T47D (cell line): ENCODE data around the gene ADAM15.

Experiments used
- DNase-seq, 2 experiments: peaks; one replicate each; pipeline versions ENCODE4 v3.0.0 to v3.0.0-alpha.2; 2011 to 2012; ENCODE audit warnings: low read depth in 1 of 2, low spot score in 1 of 2
- JUND ChIP-seq: IDR thresholded peaks from 2 replicates; pipeline ENCODE4 v1.6.1; 2012; ENCODE audit warnings: low read depth
- in situ Hi-C: cut with HindIII; loops from 2 replicates; pipeline ENCODE4 v1.10.0; 2016; ENCODE audit warnings: low sequenced_read_pairs, low pct_unique_long_range_greater_than_20kb

The ADAM15 gene

DNA sequence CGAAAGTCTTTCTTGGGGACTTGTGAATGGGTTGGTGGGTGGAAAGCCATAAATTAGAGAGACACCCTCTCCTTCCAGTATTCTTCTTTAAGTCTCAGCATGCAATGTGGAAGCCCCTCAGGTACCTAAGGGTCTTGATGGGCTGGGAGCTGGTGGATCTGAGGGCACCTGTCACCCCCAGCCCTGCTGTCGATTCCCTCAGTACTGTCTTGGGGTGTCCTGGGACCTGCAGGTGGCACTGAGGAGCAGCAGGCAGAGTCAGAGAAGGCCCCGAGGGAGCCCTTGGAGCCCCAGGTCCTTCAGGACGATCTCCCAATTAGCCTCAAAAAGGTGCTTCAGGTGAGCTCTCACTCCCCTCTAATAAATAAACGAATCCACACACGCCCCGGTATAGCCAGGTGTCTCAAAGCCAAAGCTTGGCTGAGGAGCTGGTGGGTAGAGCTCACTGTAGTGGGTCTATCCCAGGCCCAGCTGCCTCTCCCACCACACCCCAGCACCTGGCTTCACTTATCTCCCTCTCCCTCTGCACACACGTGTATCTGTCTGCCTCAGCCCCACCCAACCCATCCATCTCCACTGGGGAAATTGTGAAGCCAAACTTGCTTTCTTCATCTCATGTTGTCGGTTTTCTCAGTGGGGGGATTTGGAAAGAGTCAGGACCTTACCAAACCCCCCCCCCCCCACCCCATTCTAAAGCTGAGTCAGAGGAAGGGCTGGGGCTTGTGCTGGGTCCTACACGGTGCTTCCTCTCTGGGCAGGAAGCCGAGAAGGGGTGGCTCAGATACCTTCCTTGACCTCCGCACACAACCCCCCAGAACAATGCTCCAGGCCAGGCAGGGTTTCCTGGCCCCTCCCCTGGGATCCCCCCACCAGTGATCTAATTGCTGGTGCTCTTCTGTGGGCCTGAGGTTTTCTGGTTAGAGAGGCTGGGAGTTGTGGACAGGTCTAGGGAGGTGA is 1.6 kb downstream of the ADAM15 start:
- in situ Hi-C loops: no loop called here
- DNase-seq: peak; percentile 76 to 88
- TF ChIP-seq JUND: no peak

DNA sequence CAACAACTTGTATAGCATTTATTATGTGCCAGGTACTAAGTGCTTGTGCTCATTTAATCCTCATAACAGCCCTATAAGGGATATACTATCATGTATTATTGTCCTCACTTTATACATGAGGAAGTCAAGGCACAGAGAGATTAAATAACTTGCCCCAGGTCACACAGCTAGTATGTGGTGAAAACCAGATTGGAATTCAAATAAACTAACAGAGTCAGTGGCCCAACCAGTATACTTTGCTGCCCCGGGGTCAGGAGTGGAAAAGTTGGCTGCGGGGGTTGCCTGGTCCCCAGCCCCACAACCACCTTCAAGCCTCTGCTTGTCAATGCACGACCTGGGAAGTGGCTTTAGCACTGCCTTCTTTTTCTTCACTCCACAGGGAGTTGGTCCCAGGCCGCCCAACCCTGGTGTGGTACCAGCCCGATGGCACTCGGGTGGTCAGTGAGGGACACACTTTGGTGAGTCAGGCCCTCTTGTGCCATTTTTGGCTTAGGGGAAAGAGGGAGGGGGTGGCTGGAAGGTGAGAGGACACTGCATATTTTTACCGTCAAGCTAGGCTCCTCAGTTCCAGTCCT is 2.5 kb downstream of the ADAM15 start:
- in situ Hi-C loops: no loop called here
- DNase-seq: peak in 1 of 2 experiments; percentile 65
- no peak for TF ChIP-seq JUND

DNA sequence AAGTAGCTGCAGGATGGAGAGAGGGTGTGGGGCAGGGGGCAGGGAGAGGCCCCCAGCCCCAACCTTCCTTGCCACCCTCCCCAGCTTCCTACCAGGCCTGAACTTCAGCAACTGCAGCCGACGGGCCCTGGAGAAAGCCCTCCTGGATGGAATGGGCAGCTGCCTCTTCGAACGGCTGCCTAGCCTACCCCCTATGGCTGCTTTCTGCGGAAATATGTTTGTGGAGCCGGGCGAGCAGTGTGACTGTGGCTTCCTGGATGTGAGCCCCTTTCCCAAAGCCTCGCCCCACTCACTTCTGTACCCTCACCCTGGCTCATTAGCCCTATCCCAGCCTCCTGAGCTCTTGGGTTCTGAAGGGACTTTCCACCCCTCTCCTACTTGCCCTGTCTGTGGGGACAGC is 6.0 kb downstream of the ADAM15 start:
- no peak for DNase-seq
- no peak for TF ChIP-seq JUND
- in situ Hi-C loops: no loop called here

DNA sequence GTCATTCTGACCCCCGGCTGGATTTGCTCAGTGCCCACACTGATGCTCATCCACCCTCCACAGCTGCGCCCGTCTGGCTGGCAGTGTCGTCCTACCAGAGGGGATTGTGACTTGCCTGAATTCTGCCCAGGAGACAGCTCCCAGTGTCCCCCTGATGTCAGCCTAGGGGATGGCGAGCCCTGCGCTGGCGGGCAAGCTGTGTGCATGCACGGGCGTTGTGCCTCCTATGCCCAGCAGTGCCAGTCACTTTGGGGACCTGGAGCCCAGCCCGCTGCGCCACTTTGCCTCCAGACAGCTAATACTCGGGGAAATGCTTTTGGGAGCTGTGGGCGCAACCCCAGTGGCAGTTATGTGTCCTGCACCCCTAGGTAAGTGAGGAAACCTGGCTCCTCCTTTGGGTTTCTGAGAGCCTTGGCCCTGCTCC is 6.7 kb downstream of the ADAM15 start:
- in situ Hi-C loops: no loop called here
- TF ChIP-seq JUND: no peak
- DNase-seq: peak in 1 of 2 experiments; percentile 66

DNA sequence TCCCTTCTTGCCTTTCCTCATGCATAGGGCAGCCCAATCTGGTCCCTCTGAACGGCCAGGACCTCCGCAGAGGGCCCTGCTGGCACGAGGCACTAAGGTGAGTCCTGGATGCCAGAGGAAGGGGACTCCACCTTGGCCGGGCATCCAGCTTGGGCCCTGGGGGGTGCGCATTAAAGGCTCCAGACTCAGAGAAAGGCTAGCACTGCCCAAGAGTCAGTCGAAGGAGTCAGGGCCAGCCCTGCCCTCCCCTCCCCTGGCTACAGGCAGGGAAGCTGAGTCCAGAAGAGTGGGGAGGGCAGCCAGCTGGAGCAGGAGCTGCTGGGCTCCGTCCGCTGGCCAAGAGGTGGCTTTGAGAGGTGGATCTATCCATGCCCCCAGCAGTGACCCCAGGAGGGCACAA is 9.6 kb downstream of the ADAM15 start:
- in situ Hi-C loops: no loop called here
- DNase-seq: no peak
- TF ChIP-seq JUND: no peak

DNA sequence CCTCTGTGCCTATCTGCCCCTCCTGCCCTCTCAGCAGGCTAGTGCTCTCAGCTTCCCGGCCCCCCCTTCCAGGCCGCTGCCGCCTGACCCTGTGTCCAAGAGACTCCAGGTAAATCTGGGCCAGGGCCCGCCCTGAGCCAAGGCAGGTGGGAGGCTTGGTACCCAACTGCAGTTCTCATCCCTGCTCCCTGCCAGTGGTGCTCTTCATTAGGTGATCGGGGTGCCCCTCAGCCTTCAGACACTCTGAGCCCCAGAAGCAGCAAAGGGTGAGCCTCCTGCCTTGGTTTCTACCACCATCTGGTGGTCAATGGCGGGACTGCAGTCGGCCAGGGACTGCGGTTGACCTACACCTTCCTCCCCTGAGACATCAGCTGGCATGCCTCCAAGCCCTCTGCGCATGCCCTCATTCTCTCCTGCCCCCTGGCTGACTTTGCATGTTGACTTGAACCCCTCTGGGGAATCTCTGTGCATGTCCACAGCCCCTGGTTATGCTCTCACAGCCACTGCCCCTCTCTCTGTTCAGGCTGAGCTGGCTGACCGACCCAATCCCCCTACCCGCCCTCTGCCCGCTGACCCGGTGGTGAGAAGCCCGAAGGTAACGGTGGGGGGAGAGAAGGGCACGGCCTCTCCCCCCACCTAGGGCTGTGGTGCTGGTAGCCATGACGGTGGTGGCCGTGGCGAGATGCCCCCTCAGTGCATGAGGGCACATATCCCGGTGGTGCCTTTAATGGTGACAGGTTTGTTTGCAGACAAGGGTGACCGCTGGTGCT is 10.4 kb downstream of the ADAM15 start:
- peak; percentile 86 to 88 for DNase-seq
- in situ Hi-C loops: no loop called here
- no peak for TF ChIP-seq JUND

DNA sequence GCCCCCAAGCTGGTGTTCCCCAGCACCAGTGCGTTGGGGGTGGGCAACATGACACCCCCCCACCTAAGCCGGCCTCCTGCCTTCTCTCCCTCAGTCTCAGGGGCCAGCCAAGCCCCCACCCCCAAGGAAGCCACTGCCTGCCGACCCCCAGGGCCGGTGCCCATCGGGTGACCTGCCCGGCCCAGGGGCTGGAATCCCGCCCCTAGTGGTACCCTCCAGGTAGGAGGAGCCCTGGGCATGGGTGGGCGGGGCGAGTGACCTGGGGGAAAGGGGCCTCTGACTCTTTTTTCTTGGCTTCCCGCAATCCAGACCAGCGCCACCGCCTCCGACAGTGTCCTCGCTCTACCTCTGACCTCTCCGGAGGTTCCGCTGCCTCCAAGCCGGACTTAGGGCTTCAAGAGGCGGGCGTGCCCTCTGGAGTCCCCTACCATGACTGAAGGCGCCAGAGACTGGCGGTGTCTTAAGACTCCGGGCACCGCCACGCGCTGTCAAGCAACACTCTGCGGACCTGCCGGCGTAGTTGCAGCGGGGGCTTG is 11.1 kb downstream of the ADAM15 start:
- in situ Hi-C loops: no loop called here
- DNase-seq: no peak
- no peak for TF ChIP-seq JUND

DNA sequence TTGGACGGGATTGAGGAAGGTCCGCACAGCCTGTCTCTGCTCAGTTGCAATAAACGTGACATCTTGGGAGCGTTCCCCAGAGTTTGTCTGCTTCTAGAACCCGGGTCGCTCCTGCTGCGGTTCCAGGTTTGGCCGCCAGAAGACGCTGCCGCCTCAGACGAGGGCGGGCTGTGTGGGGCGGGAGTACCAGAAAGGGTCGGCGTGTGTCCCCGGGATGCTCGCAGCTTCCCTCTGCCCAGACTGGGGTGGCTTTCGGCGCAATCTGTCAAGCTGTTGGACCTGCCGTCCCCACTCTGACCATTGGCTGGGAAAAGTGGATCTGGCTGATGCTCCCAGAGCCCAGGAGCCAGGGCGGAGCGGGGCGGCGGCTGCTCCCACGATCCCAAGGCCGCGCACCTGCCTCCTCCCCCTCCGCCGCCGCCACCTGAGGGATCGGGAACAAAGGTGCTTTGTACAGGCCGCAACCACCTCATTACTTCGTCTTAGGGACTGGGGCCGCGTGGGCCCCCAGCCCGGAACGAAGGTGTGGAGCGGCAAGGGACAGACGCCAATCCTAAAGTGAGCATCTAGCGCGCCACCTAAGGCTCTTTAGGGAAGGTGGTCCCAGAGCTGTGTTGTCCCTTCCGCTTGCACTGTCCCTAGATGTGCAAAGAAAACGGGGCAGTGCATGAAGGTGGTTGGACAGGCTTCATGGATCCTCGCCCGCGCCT is 11.7 kb downstream of the ADAM15 start:
- in situ Hi-C loops: no loop called here
- no peak for TF ChIP-seq JUND
- DNase-seq: peak in 1 of 2 experiments; percentile 66

DNA sequence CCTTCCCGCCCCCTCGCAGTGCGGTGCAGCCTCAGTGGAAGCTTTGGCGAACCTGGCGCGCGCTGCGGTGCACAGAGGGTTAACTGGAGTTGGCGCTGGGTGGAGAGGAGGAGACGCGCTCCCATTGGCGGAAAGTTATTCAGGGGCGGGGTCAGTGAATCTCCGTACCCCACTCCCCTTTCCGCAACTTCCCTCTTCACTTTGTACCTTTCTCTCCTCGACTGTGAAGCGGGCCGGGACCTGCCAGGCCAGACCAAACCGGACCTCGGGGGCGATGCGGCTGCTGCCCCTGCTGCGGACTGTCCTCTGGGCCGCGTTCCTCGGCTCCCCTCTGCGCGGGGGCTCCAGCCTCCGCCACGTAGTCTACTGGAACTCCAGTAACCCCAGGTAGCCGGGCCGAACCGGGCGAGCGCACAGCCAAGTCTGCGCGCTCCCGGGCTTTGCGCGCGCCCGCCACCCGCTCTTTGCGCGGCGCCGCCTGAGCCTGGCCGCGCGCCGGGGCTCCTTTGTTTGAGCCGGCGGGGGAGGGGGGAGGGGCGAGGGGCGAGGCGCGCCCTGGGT is 12.5 kb downstream of the ADAM15 start, which contains the start of gene EFNA4:
TSS of gene EFNA4 (plus strand) at position 191 of the 561 bp plus-strand sequence. CDS start at position 275, 84 bp downstream.
- peak; percentile 96 to 99 for DNase-seq
- no peak for TF ChIP-seq JUND

DNA sequence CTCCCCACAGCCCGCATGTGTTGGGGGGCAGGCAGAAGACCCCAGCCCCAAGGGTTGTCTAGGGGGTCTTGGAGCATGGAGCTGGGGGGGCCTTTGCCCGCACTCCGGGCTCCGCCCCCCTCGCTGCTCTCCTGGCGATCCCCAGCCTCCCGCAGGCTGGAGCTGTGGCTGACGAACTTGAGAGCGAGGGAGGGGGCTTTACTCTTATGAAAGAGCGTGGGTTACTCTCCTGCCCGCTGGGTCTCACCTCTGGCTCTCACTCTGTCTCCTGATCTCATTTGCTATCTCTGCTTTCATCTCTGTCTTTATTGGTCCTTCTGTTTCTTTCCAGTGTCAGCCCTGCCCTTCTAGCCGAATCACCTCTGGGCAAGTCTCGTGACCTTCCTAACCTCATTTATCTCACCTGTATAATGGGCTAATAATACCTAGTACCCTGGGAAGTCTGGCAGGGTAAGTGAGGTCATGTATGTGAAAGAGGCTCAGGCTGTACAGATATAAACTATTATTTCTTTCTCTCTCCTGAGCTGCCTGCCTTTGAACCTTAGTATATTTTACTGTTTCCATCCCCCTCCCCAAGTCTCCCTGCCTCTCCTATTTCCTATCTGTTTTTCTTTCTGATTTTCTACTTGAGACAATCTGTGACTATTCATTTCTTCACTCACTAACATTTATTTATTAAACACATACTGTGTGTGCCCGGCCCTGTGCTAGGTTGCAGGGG is 13.2 kb downstream of the ADAM15 start:
- in situ Hi-C loops: no loop called here
- DNase-seq: peak in 1 of 2 experiments; percentile 54
- no peak for TF ChIP-seq JUND

More for the DNA sequence above, 12.5 kb downstream of the ADAM15 start, which contains the start of gene EFNA4:
- in situ Hi-C loops: no loop called here
